ENCODE results near the gene DNAJB12.

GRCh38 chr10:72319416-72320254 is 35.1 kb downstream of the DNAJB12 start:
- no peak for TF ChIP-seq CTCF (IDR thresholded peaks at IDR 0.05; ENCODE audit: insufficient read depth, low read length, poor library complexity, severe bottlenecking)
- no peak for TF ChIP-seq EZH2phosphoT487 (conservative IDR thresholded peaks at IDR 0.05; ENCODE audit: low read length)
